ENCODE results near the gene APOL2. TPM values are rescaled to one million over a fixed set of nuclear protein-coding genes. Genes with fewer than 3 reads are reported as not detected.
A peak's percentile ranks its signal among the peaks of the same experiment; 100 is the strongest.

Gene APOL2
- total RNA-seq, 1 donor from 2014 or later, result 12.8 TPM

DNA sequence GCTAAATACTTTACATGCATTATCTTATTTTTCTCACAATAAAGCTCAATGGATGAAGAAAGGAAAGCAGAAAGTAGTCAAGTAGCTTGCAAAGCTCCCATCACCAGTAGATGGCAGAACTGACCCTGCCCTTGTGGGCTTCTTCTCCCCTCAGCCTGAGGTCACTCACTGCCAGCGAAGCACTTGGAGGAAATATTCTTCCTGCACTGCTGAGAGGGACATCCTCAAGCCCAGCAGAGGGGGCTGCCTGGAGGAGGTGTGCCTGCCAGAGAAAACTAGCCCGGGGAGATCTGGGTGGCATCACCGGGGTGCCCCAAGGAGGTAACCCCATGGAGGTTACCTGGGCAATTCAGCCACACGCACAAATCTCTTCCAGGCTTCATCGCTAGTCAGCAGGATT, 44.4 kb downstream of the APOL2 start:
- Mint-ChIP-seq H3K27ac (peak overlapping the region; percentile 79), H3K36me3 (no peaks in the 10 kb centered on the region), H3K4me1 (peaks cover 54% of the 10 kb centered on the region), H3K9me3 (no peaks in the 10 kb centered on the region), H3K27me3 (ENCODE audit: insufficient read depth, low read depth) (peaks cover 23% of the 10 kb centered on the region), H3K4me3 (no peak overlapping the region)
- H3F3A ChIP-seq (ENCODE audit: low read depth), result peaks cover 21% of the 10 kb centered on the region
- H3K9me3 ChIP-seq (ENCODE audit: low read depth), result no peaks in the 10 kb centered on the region
- H3K4me2 ChIP-seq, result no peak overlapping the region
- no peaks in the 10 kb centered on the region for H3K36me3 ChIP-seq
- no peaks in the 10 kb centered on the region for H4K20me1 ChIP-seq (ENCODE audit: low read depth)
- peaks cover 26% of the 10 kb centered on the region for H3K4me1 ChIP-seq
- no peak overlapping the region for H3K27ac ChIP-seq
- H2AFZ ChIP-seq (replicated peaks), result no peak overlapping the region
- no peaks in the 10 kb centered on the region for H3K79me2 ChIP-seq (ENCODE audit: low read depth)
- TF ChIP-seq EZH2phosphoT487 (IDR thresholded peaks at IDR 0.05), result no peak
- TF ChIP-seq, protein P1, sequence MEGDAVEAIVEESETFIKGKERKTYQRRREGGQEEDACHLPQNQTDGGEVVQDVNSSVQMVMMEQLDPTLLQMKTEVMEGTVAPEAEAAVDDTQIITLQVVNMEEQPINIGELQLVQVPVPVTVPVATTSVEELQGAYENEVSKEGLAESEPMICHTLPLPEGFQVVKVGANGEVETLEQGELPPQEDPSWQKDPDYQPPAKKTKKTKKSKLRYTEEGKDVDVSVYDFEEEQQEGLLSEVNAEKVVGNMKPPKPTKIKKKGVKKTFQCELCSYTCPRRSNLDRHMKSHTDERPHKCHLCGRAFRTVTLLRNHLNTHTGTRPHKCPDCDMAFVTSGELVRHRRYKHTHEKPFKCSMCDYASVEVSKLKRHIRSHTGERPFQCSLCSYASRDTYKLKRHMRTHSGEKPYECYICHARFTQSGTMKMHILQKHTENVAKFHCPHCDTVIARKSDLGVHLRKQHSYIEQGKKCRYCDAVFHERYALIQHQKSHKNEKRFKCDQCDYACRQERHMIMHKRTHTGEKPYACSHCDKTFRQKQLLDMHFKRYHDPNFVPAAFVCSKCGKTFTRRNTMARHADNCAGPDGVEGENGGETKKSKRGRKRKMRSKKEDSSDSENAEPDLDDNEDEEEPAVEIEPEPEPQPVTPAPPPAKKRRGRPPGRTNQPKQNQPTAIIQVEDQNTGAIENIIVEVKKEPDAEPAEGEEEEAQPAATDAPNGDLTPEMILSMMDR (IDR thresholded peaks at IDR 0.05), result peak; percentile 83
- no peaks in the 10 kb centered on the region for H3K27me3 ChIP-seq
- peak; percentile 83 for DNase-seq (ENCODE audit: low spot score)
- H3K4me3 ChIP-seq, result no peak overlapping the region
- H3K9ac ChIP-seq, result no peak overlapping the region

DNA sequence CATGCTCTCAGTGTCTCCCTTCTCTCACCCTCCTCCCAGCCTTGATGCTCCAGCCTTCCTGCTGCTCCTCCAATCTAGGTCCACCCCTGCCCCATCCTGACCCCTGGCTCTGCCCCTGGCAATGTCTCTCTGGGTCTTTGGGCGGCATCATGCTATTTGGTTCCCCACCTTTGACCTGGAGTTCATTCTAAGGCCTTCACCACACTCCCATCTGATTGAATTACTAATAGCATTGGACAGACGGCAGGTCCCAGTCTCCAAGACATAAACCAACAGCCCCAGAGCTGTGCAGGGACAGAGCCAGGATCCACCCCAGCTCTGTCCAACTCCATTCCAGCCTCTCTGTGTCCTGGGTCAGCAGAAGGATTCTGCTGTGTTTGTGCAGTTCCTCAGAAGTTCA, 44.9 kb downstream of the APOL2 start:
- H4K20me1 ChIP-seq (ENCODE audit: low read depth), result no peaks in the 10 kb centered on the region
- H3K4me3 ChIP-seq, result no peak overlapping the region
- no peaks in the 10 kb centered on the region for H3K36me3 Mint-ChIP-seq
- peaks cover 23% of the 10 kb centered on the region for H3K27me3 Mint-ChIP-seq (ENCODE audit: insufficient read depth, low read depth)
- no peaks in the 10 kb centered on the region for H3K27me3 ChIP-seq
- H3K27ac Mint-ChIP-seq, result peak overlapping the region; percentile 79
- no peak overlapping the region for H2AFZ ChIP-seq (replicated peaks)
- H3K4me2 ChIP-seq, result no peak overlapping the region
- H3K27ac ChIP-seq, result no peak overlapping the region
- H3K79me2 ChIP-seq (ENCODE audit: low read depth), result no peaks in the 10 kb centered on the region
- no peak overlapping the region for H3K9ac ChIP-seq
- TF ChIP-seq, protein P1 (IDR thresholded peaks at IDR 0.05), result no peak
- TF ChIP-seq EZH2phosphoT487 (IDR thresholded peaks at IDR 0.05) (no peak), EZH2 (IDR thresholded peaks at IDR 0.05) (no peak)
- no peak for DNase-seq (ENCODE audit: low spot score)
- no peaks in the 10 kb centered on the region for H3K36me3 ChIP-seq
- peaks cover 26% of the 10 kb centered on the region for H3K4me1 ChIP-seq
- H3K4me3 Mint-ChIP-seq, result no peak overlapping the region
- peaks cover 21% of the 10 kb centered on the region for H3F3A ChIP-seq (ENCODE audit: low read depth)
- no peaks in the 10 kb centered on the region for H3K9me3 Mint-ChIP-seq
- H3K4me1 Mint-ChIP-seq, result peaks cover 51% of the 10 kb centered on the region
- H3K9me3 ChIP-seq (ENCODE audit: low read depth), result no peaks in the 10 kb centered on the region

DNA sequence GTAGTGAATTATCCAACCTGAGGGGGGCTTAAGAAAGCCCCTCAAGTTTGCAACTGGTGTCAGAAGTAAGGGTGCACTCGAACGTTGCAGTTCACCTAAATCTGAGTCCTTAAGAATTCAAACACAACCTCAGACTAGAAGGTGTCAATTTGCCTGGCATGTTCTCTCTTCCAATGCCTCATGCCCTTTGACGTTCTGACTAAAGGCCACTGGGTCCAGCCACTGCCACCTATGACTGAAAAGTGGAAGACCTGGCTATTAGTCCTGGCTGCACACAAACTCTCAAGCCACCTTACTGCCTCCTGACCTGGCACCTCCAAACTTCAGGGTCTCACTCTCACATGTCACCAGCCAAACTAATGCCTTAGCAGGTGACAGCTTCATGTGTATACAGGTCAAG, 45.8 kb downstream of the APOL2 start:
- no peak overlapping the region for H2AFZ ChIP-seq (replicated peaks)
- H3K36me3 ChIP-seq, result no peaks in the 10 kb centered on the region
- Mint-ChIP-seq H3K27ac (peak overlapping the region; percentile 26), H3K4me1 (peaks cover 46% of the 10 kb centered on the region), H3K36me3 (no peaks in the 10 kb centered on the region), H3K27me3 (ENCODE audit: insufficient read depth, low read depth) (peaks cover 23% of the 10 kb centered on the region), H3K9me3 (no peaks in the 10 kb centered on the region), H3K4me3 (no peak overlapping the region)
- no peaks in the 10 kb centered on the region for H3K9me3 ChIP-seq (ENCODE audit: low read depth)
- TF ChIP-seq EZH2 (IDR thresholded peaks at IDR 0.05), result no peak
- TF ChIP-seq EZH2phosphoT487 (IDR thresholded peaks at IDR 0.05), result no peak
- TF ChIP-seq, protein P1 (IDR thresholded peaks at IDR 0.05), result no peak
- peaks cover 26% of the 10 kb centered on the region for H3K4me1 ChIP-seq
- H3K27ac ChIP-seq, result no peak overlapping the region
- no peaks in the 10 kb centered on the region for H3K27me3 ChIP-seq
- H3K9ac ChIP-seq, result no peak overlapping the region
- DNase-seq (ENCODE audit: low spot score), result no peak
- H3K79me2 ChIP-seq (ENCODE audit: low read depth), result no peaks in the 10 kb centered on the region
- no peak overlapping the region for H3K4me3 ChIP-seq
- H3K4me2 ChIP-seq, result no peak overlapping the region
- H4K20me1 ChIP-seq (ENCODE audit: low read depth), result no peaks in the 10 kb centered on the region
- H3F3A ChIP-seq (ENCODE audit: low read depth), result peaks cover 21% of the 10 kb centered on the region

Data from neural progenitor cell (in vitro differentiated cells).